Jurkat, Clone E6-1 (cell line): ENCODE results near the gene SLC12A6.
"Not testable (repeated sequence)": the region's sequence is repeated elsewhere in the genome, so short reads cannot be mapped to it uniquely, and the experiment has no call there.

Source experiments
- DNase-seq: peaks from one replicate; pipeline ENCODE4 v3.0.0-alpha.2; 2011; ENCODE audit warnings: low read depth, low spot score
- H3K4me3 ChIP-seq: 2 replicates; pipeline ENCODE4 v1.5.1; 2011; ENCODE audit warnings: mild to moderate bottlenecking, low read length, control low read depth, moderate library complexity

SLC12A6 gene

GRCh38 chr15:34359416-34359815 is 21.8 kb upstream of the SLC12A6 start:
- no peak for DNase-seq
- no peak overlapping the region for H3K4me3 ChIP-seq

GRCh38 chr15:34358948-34359347 is 21.4 kb upstream of the SLC12A6 start:
- H3K4me3 ChIP-seq, result no peak overlapping the region
- DNase-seq, result no peak

- no peak for DNase-seq
- no peak overlapping the region for H3K4me3 ChIP-seq
These were observed 20.8 kb upstream of the SLC12A6 start for GRCh38 chr15:34358367-34358766.

- no peak for DNase-seq
- no peak overlapping the region for H3K4me3 ChIP-seq
These were observed 20.1 kb upstream of the SLC12A6 start for GRCh38 chr15:34357653-34358052.

- no peak for DNase-seq
- H3K4me3 ChIP-seq, result no peak overlapping the region
These were observed 17.7 kb upstream of the SLC12A6 start for GRCh38 chr15:34355241-34355640.

GRCh38 chr15:34354286-34354685 is 16.7 kb upstream of the SLC12A6 start:
- DNase-seq, result no peak

GRCh38 chr15:34353627-34354026 is 16.0 kb upstream of the SLC12A6 start:
- H3K4me3 ChIP-seq, result no peak overlapping the region
- DNase-seq, result no peak

More at GRCh38 chr15:34354286-34354685, 16.7 kb upstream of the SLC12A6 start:
- no peak overlapping the region for H3K4me3 ChIP-seq

GRCh38 chr15:34352996-34353395 is 15.4 kb upstream of the SLC12A6 start:
- not testable (repeated sequence) for DNase-seq, H3K4me3 ChIP-seq

- H3K4me3 ChIP-seq, result no peak overlapping the region
- DNase-seq, result no peak
These were observed 12.2 kb upstream of the SLC12A6 start for GRCh38 chr15:34349769-34350168.

GRCh38 chr15:34348735-34349300 is 11.2 kb upstream of the SLC12A6 start:
- no peak overlapping the region for H3K4me3 ChIP-seq
- no peak for DNase-seq

GRCh38 chr15:34347951-34348638 is 10.5 kb upstream of the SLC12A6 start:
- DNase-seq, result no peak

GRCh38 chr15:34342737-34343575 is 5.4 kb upstream of the SLC12A6 start, which contains the start of the genes NOP10 and NUTM1:
Gene NOP10 (minus strand): TSS chr15:34343136. CDS start chr15:34343073, 63 bp downstream.
Gene NUTM1 (plus strand): TSS chr15:34343315. CDS start chr15:34343697, 382 bp downstream.
- peak; percentile 90 for DNase-seq
- peak within 1 kb of the TSS; percentile 99 for H3K4me3 ChIP-seq

More at GRCh38 chr15:34347951-34348638, 10.5 kb upstream of the SLC12A6 start:
- no peak overlapping the region for H3K4me3 ChIP-seq

GRCh38 chr15:34342213-34342736 is 4.7 kb upstream of the SLC12A6 start:
- DNase-seq, result not testable (repeated sequence)
- H3K4me3 ChIP-seq, result peak overlapping the region; percentile 99

- H3K4me3 ChIP-seq, result peak overlapping the region; percentile 99
- no peak for DNase-seq
These were observed 4.0 kb upstream of the SLC12A6 start for GRCh38 chr15:34341381-34342212.

GRCh38 chr15:34339946-34340345 is 2.4 kb upstream of the SLC12A6 start:
- no peak overlapping the region for H3K4me3 ChIP-seq
- DNase-seq, result no peak

- H3K4me3 ChIP-seq, result peak overlapping the region; percentile 76
- DNase-seq, result no peak
These were observed 766 bp upstream of the SLC12A6 start for GRCh38 chr15:34338347-34338746.

GRCh38 chr15:34336991-34337556 is 507 bp downstream of the SLC12A6 start:
- no peak for DNase-seq
- H3K4me3 ChIP-seq, result peak overlapping the region; percentile 76

- no peak for DNase-seq
- H3K4me3 ChIP-seq, result no peak overlapping the region
These were observed 1.2 kb downstream of the SLC12A6 start for GRCh38 chr15:34336231-34336990.
